Activated CD4-positive, alpha-beta memory T cell treated with anti-CD3 and anti-CD28 coated beads, Interleukin-2, amount 10 ng/mL, durations not matched to agents 7 days and 5 days (primary cell): ENCODE measurements around the gene PYM1. TPM values are rescaled to one million over a fixed set of nuclear protein-coding genes. Genes with fewer than 3 reads are reported as not detected.

Source experiments
- CTCF ChIA-PET: fragments of 350-600 bp; sonication (Branson Sonifier 250); formaldehyde crosslinking; loops from one replicate; lab custom pipeline; 2021; ENCODE audit warnings: antibody characterized with exemption, inconsistent platforms; lab: Charles Lee
- POLR2A ChIA-PET: fragments of 350-600 bp; sonication (Branson Sonifier 250); formaldehyde crosslinking; loops from one replicate; lab custom pipeline; 2021; ENCODE audit warnings: antibody characterized with exemption; lab: Charles Lee
- DNase-seq: peaks from one replicate; pipeline ENCODE4 v3.0.0-alpha.2; 2020
- H3K27ac Mint-ChIP-seq: one replicate; pipeline ENCODE4 v1.8.0; 2021; ENCODE audit warnings: mild to moderate bottlenecking, mixed read lengths
- H3K27me3 Mint-ChIP-seq: one replicate; pipeline ENCODE4 v1.8.0; 2021; ENCODE audit warnings: mixed read lengths
- H3K36me3 Mint-ChIP-seq: one replicate; pipeline ENCODE4 v1.8.0; 2021; ENCODE audit warnings: low read depth, mixed read lengths
- H3K4me1 Mint-ChIP-seq: one replicate; pipeline ENCODE4 v1.8.0; 2021; ENCODE audit warnings: mixed read lengths
- H3K4me3 Mint-ChIP-seq: one replicate; pipeline ENCODE4 v1.8.0; 2021; ENCODE audit warnings: mild to moderate bottlenecking, mixed read lengths
- H3K9me3 Mint-ChIP-seq: one replicate; pipeline ENCODE4 v1.8.0; 2021; ENCODE audit warnings: mixed read lengths
- total RNA-seq, 2 experiments: library from RNA; stranded (reverse); gene quantifications; one replicate each; pipeline ENCODE4 v1.2.3, GENCODE V29; 2021

The PYM1 gene
- total RNA-seq, 2 experiments from 2014 or later: 54.2 to 56.0 TPM

- CTCF ChIA-PET: no interaction called here
- H3K36me3 Mint-ChIP-seq: no peaks in the 10 kb centered on the region
- POLR2A ChIA-PET: no interaction called here
- H3K9me3 Mint-ChIP-seq: peaks cover 3% of the 10 kb centered on the region
- no peak overlapping the region for H3K4me3 Mint-ChIP-seq
- no peak overlapping the region for H3K27ac Mint-ChIP-seq
- no peaks in the 10 kb centered on the region for H3K4me1 Mint-ChIP-seq
- no peak for DNase-seq
- no peaks in the 10 kb centered on the region for H3K27me3 Mint-ChIP-seq
Measured at GRCh38 chr12:55861396-55861795, 66.3 kb downstream of the PYM1 start.

- Mint-ChIP-seq H3K4me3 (no peak overlapping the region), H3K4me1 (peaks cover 5% of the 10 kb centered on the region), H3K9me3 (no peaks in the 10 kb centered on the region), H3K27me3 (peaks cover 11% of the 10 kb centered on the region), H3K27ac (no peak overlapping the region), H3K36me3 (no peaks in the 10 kb centered on the region)
- ChIA-PET POLR2A (interaction anchor here (1.3 kb wide), 1 partner anchor 22 kb away, joined by 4 read pairs; no protein-coding TSS in a partner anchor), CTCF (no interaction called here)
- DNase-seq: no peak
Measured at GRCh38 chr12:55852740-55853139, 75.0 kb downstream of the PYM1 start.

Other genes starting within 250 kb of the PYM1 start
- gene ITGA7, start 220.0 kb downstream of the PYM1 start, total RNA-seq: 1 to 10 TPM; 1.9 to 2.0 TPM
- gene BLOC1S1, start 211.8 kb downstream of the PYM1 start, total RNA-seq: 100 to 1,000 TPM; 156 to 162 TPM
- 10 to 100 TPM in 1 of 2 experiments, 1 to 10 TPM in 1; 9.5 to 10.5 TPM for gene RDH5, start 207.5 kb downstream of the PYM1 start, total RNA-seq
- 100 to 1,000 TPM; 177 to 185 TPM for gene CD63, start 198.9 kb downstream of the PYM1 start, total RNA-seq
- 1 to 10 TPM; 7.2 to 7.9 TPM for gene GDF11, start 184.8 kb downstream of the PYM1 start, total RNA-seq
- gene SARNP, start 110.2 kb downstream of the PYM1 start, total RNA-seq: 10 to 100 TPM; 88.3 to 88.6 TPM
- gene ORMDL2, start 109.9 kb downstream of the PYM1 start, total RNA-seq: 10 to 100 TPM; 56.3 to 60.2 TPM
- gene DNAJC14, start 98.3 kb downstream of the PYM1 start, total RNA-seq: 10 to 100 TPM; 32.3 to 32.5 TPM
- not detected for gene MMP19, start 85.0 kb downstream of the PYM1 start, total RNA-seq
- gene DGKA, start 3.3 kb upstream of the PYM1 start, total RNA-seq: 100 to 1,000 TPM; 427 to 431 TPM
- under 1 TPM; 0.33 to 0.60 TPM for gene PMEL, start 38.1 kb upstream of the PYM1 start, total RNA-seq
- 10 to 100 TPM; 88.9 to 98.9 TPM for gene CDK2, start 38.9 kb upstream of the PYM1 start, total RNA-seq
- 10 to 100 TPM; 70.1 to 71.5 TPM for gene RAB5B, start 46.2 kb upstream of the PYM1 start, total RNA-seq
- gene SUOX, start 69.4 kb upstream of the PYM1 start, total RNA-seq: 1 to 10 TPM; 4.2 to 5.3 TPM
- gene IKZF4, start 93.1 kb upstream of the PYM1 start, total RNA-seq: 10 to 100 TPM; 17.6 to 19.4 TPM
- gene RPS26, start 114.0 kb upstream of the PYM1 start, total RNA-seq: 10 to 100 TPM; 30.4 to 35.0 TPM
- gene ERBB3, start 152.3 kb upstream of the PYM1 start, total RNA-seq: 1 to 10 TPM; 2.3 to 2.5 TPM
- 100 to 1,000 TPM; 242 to 243 TPM for gene PA2G4, start 176.7 kb upstream of the PYM1 start, total RNA-seq
- gene RPL41, start 188.7 kb upstream of the PYM1 start, total RNA-seq: 1,000 to 10,000 TPM; 3,981 to 4,002 TPM
- 10 to 100 TPM in 1 of 2 experiments, 1 to 10 TPM in 1; 8.0 to 10.3 TPM for gene ZC3H10, start 190.4 kb upstream of the PYM1 start, total RNA-seq
- 100 to 1,000 TPM; 266 to 279 TPM for gene ESYT1, start 200.4 kb upstream of the PYM1 start, total RNA-seq
- 10 to 100 TPM; 60.4 to 63.2 TPM for gene MYL6B, start 224.7 kb upstream of the PYM1 start, total RNA-seq
- gene MYL6, start 230.5 kb upstream of the PYM1 start, total RNA-seq: 1,000 to 10,000 TPM; 1,594 to 1,602 TPM